Measurements from ENCODE around the gene MYADM.
"Not testable (repeated sequence)": the region's sequence is repeated elsewhere in the genome, so short reads cannot be mapped to it uniquely, and the experiment has no call there.

MYADM gene

DNA sequence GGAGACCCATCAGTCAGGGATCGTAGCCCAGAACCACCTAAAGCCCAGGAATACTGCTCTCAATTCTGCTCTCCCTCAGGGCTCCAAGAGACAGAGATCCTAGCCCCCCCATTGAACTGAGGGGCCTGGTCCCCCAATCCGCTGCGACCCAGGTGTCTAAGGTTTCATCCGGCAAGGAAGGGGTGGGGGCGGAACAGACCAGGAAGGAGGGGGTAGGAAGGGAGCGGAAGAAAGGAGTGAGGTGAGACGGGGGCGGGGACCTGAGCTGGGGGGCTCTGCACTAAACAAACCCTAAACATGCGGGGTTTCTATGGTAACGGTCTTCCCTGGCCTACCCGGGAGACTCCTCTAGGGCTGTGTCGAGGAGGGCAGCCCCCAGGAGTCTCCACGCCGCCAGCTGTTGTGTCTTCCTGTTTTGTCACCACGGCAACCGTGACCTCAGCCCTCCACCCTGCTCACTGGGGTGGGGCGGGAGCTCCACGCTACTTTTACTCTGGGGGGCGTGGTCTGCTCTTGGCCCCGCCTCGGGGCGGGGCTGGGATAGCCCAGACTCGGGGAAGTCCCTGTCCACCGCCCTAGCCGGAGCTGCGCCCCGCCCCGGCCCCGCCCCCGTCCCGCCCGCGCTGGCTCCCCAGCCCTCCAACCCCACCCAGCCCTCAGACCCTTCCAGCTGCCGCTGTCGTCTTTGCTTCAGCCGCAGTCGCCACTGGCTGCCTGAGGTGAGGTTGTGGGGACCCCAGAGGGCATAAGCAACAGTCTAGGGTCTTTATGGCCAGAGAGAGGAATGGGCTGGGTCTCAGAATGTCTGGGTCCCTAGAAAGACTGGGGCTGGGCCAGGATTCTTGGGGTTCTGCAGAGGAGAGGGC, at the start of gene MYADM:
MYADM (plus strand) TSS at position 659 of the 866 bp plus-strand sequence. CDS start 5,647 bp downstream, outside the sequence.
- no peak for DNase-seq

DNA sequence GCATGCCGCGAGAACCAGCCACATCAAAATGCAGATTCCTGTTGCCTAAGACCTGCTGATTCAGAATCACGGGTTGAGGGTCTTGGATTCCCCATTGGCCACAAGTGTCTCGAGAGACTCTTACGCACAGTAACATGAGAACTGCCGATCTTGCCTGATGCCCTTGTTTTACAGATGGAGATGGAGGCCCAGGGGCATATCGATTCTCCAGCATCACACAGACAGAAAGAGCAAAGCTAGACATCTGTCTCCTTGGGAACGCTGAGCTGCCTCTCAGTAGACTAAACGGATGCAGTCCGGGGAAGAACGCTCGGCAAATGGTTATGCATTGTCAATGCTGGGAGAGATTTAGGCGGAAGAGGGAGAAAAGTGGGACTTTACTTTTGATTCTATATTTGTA, 48.9 kb upstream of the MYADM start:
- no peak for DNase-seq

DNA sequence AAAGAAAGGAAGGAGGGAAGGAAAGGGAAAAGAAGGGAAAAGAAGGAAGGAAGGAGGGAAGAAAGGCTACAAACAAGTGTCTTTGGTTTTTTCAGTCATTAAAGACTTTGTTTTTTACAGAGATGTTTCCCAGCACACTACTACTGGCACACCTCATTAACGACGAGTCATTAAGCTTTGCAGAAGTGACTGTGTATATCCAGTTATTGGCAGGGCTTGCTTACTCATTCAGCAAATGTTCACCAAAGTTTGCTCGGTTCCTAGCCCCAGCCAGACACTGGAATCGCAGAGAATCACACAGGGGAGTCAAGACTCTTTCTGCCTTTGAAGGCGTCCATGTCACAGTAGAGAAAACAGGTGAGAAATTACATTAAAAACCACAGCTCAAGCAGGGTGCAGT, 47.8 kb upstream of the MYADM start:
- no peak for DNase-seq

DNA sequence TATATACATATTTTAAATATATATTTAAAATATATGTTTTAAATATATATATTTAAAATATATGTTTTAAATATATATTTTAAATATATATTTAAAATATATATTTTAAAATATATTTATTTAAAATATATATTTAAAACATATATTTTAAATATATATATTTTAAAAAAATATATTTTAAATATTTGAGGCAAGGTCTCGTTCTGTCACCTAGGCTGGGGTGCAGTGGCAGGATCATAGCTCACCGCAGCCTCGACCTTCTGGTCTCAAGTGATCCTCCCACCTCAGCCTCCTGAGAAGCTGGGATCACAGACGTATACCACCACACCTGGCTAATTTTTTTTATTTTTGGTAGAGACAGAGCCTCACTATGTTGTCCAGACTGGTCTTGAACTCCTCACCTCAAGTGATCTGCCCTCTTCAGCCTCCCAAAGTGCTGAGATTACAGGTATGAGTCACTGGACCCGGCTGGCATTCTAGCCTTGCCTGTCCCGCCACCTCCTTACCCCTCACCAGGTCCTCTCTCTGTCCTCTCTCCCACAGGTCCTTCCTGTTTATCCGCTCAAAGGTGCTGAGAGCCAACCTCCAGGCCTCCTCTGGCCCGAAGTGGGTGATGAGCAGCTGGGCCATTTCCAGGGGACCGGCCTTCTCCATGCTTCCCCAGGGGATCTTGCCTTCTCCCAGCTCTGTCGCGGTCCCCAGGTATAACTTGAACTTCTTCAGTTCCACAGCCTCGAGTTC, 44.1 kb upstream of the MYADM start:
- no peak for DNase-seq

GRCh38 chr19:53824134-53824611, 43.5 kb upstream of the MYADM start, which contains the start of gene NLRP12:
TSS of gene NLRP12 (minus strand) at chr19:53824314. CDS start at chr19:53824174, 140 bp downstream.
- DNase-seq: no peak

GRCh38 chr19:53826876-53827275, 40.8 kb upstream of the MYADM start:
- no peak for DNase-seq

DNA sequence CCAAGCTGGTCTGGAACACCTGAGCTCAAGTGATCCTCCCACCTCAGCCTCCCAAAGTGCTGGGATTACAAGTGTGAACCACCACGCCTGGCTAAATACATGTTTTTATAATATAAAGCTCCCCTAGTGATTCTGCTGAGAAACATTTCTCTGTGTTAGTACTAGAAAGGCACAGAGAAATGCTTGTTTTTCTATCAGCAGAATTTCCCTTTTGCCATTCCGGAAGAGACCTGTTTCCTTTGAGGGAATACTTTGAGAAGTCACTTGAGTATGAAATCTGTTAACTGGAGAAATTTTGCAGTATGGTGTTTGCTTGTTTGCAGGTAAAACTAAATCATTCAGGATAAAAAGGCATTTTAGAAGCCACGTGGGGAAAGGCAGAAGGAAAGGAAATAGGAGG, 39.2 kb upstream of the MYADM start:
- no peak for DNase-seq

- DNase-seq: not testable (repeated sequence)
Measured at GRCh38 chr19:53832861-53833260, 34.8 kb upstream of the MYADM start.

DNA sequence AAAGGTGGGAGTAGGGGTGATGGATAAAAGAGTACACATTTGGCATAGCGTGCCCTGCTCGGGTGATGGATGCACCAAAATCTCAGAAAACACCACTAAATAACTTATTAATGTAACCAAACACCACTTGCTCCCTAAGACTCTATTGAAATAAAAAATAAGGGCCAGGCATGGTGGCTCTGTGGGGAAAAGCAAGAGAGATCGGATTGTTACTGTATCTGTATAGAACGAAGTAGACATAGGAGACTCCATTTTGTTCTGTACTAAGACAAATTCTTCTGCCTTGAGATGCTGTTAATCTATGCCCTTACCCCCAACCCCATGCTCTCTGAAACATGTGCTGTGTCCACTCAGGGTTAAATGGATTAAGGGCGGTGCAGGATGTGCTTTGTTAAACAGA, 29.2 kb upstream of the MYADM start:
- not testable (repeated sequence) for DNase-seq

DNA sequence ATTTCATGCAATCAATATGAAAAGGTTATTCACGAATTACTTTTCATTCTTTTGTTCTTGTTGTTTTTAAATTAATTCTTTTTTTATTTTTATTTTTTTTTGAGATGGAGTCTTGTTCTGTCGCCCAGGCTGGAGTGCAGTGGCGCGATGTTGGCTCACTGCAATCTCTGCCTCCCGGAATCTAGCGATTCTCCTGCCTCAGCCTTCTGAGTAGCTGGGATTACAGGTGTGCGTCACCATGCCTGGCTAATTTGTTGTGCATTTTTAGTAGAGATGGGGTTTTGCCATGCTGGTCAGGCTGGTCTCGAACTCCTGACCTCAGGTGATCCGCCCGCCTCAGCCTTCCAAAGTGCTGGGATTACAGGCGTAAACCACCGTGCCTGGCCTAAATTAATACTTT, 27.4 kb upstream of the MYADM start:
- not testable (repeated sequence) for DNase-seq

GRCh38 chr19:53840914-53841313, 26.8 kb upstream of the MYADM start:
- DNase-seq: not testable (repeated sequence)

DNA sequence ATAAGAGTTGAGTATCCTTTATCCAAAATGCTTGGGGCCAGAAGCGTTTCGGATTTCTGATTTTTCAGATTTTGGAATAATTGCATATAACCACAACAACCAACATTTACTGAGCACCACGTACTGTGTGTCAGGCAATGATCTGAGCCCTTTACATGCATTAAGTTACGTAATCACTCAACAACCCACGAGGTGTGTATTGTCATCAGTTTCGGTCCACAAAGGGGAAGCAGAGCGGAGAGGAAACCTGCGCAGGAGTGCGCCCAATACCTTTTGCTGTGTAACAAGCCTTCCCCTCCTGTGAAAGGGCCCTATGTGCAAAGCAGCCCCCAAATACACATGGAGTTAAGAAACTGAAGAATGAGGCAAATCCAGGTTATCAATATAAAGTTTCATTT, 22.8 kb upstream of the MYADM start:
- no peak for DNase-seq

- DNase-seq: no peak
Measured at GRCh38 chr19:53847555-53847954, 20.1 kb upstream of the MYADM start.

DNA sequence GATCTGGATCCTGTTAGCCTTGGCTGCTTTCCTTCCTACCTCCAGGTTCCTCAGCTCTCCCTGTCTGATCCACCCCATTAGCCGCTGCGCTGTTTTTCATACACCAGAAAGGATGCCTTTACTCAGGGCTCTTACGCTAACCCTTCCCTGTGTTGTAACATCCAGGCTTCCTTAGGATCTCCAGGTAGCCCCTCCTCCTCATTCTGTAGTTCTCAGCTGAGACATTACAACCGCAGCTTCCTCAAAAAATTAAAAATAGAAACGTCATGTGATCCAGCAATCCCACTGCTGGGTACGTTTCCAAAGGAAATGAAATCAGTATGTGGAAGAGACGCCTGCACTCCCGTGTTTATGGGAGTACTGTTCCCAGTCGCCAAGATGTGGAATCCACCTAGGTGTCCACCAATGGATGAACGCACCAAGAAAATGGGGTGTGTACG, 18.4 kb upstream of the MYADM start:
- DNase-seq: no peak

DNA sequence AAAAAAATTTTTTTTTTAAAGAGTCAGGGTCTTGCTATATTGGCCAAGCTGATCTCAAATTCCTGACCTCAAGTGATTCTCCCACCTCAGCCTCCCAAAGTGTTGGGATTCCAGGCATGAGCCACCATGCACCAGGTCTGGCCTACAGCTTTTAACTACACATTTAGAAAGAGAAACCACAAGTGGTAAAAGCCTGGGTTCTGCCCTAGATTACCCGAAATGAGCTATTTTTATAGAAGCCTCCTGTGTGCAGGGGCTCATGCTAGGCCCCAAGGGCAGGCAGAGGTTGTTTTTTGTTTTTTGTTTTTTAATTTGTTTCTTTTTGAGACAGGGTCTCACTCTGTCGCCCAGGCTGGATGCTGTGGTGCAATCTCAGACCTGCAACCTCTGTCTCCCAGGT, 14.0 kb upstream of the MYADM start:
- DNase-seq: no peak

- no peak for DNase-seq
Measured at GRCh38 chr19:53864308-53864836, 3.3 kb upstream of the MYADM start.

GRCh38 chr19:53865523-53865917, 2.2 kb upstream of the MYADM start:
- DNase-seq: no peak

DNA sequence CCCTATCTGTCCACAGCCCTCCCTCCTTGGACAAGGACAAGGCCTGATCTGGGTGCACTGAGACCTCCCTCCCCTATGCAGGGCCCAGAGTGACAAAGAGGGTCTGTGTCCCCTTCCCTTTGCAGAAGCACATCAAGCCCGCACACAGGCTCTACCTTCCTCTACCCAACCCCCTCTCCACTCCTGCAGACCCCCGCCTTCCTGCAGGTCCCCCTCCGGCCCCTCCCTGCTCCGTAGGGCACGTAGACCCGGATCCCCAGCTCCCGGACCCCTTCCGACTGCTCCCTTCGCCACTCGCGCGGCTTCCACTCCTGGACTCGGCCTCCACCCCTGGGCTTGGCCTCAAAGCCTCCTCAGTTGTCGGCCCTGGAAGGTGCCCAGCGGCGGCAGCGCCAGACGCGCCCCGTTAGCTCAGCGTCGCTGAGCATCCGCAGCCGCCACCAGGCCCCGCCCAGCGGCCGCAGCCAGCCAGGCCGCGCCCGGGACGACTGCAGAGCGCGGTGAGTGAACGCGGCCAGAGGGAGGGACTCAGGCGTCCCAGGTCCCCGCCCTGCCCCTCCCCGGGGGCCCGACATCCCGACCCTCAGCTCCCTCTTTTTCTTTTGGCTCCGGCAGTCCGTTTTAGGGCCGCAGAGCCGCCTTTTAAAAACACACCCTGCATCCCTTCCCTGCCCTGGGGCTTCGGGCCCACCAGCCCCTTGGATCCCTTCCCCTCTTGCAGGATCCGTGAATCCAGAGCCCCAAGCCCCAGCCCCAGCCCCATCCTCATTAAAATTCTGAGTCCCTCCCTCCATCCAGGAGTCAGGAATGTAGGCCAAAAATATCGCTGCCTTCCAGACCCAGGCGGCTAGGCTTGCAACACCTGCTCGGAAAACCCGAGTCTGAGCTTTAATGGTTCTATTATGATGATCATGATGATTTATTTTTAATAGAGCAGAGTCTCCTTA, 1.5 kb upstream of the MYADM start:
- DNase-seq: no peak

DNA sequence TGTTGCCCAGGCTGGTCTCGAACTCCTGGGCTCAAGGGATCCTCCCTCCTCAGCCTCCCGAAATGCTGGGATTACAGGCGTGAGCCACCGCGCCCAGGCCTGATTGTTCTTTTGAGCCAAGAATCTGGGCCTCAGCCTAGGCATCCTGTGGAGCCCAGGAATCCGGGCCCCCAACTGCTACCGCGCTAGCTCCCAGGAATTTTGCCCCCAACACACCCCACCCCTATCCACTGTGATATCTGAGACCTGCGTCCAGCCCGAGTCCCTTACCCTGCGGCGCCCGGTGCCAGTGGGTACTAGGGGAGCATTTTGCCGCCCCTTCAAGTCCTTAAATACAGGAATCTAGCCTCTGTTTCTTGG, 838 bp upstream of the MYADM start:
- no peak for DNase-seq

GRCh38 chr19:53868091-53868891, 608 bp downstream of the MYADM start:
- DNase-seq: no peak
